Esophagus muscularis mucosa (tissue), 4 donors: ENCODE results near the gene B9D1. TPM values are rescaled to one million over a fixed set of nuclear protein-coding genes. Genes with fewer than 3 reads are reported as not detected.

Experiments used
- DNase-seq: peaks from one replicate; pipeline ENCODE4 v3.0.0-alpha.2; 2017; ENCODE audit errors: extremely low spot score
- H3K27ac ChIP-seq, 4 donors: fragments of 200-600 bp; sonication (generic); replicated peaks in 1 of 4; 1 replicate in 3 of 4; 2 replicates in 1 of 4; pipeline ENCODE4 v1.5.1; 2016 to 2019; ENCODE audit warnings: mild to moderate bottlenecking in 1 of 4
- H3K27me3 ChIP-seq, 4 donors: fragments of 200-600 bp; sonication (generic); one replicate each; pipeline versions ENCODE4 v1.5.1 to v1.6.0; 2016 to 2019
- H3K36me3 ChIP-seq, 4 donors: fragments of 200-600 bp; sonication (generic); one replicate each; pipeline ENCODE4 v1.5.1; 2016 to 2019
- H3K4me1 ChIP-seq, 4 donors: fragments of 200-600 bp; sonication (generic); one replicate each; pipeline ENCODE4 v1.5.1; 2016 to 2019
- H3K4me3 ChIP-seq, 4 donors: fragments of 200-600 bp; sonication (generic); 1 replicate in 2 of 4; 2 replicates in 2 of 4; pipeline ENCODE4 v1.5.1; 2016 to 2019; ENCODE audit warnings: mild to moderate bottlenecking in 4 of 4, moderate library complexity in 1 of 4
- H3K9me3 ChIP-seq, 4 donors: fragments of 200-600 bp; sonication (generic); 1 replicate in 3 of 4; 2 replicates in 1 of 4; pipeline ENCODE4 v1.5.1; 2016 to 2019
- CTCF ChIP-seq, 3 experiments: fragments of 200-600 bp in 2 of 3; fragments of 450-650 bp in 1 of 3; sonication (generic) in 2 of 3; IDR thresholded peaks; one replicate each; pipeline ENCODE4 v1.5.1; 2017 to 2019; ENCODE audit warnings: antibody characterized with exemption in 3 of 3, mild to moderate bottlenecking in 2 of 3, moderate library complexity in 1 of 3
- EP300 ChIP-seq: sonication (generic); formaldehyde crosslinking; IDR thresholded peaks from one replicate; pipeline ENCODE4 v1.6.1; 2017; ENCODE audit warnings: antibody characterized with exemption
- POLR2A ChIP-seq: fragments of 450-650 bp; IDR thresholded peaks from one replicate; pipeline ENCODE4 v1.6.1; 2017; ENCODE audit warnings: antibody characterized with exemption, moderate library complexity, mild to moderate bottlenecking, low read depth
- POLR2AphosphoS5 ChIP-seq, 2 donors: sonication (generic); formaldehyde crosslinking; IDR thresholded peaks; one replicate each; pipeline ENCODE4 v1.6.1; 2017; ENCODE audit warnings: antibody characterized with exemption in 2 of 2
- WGBS: methylation state at CpG from one replicate; pipeline ENCODE4 v1.1.5; 2018; 5-methylcytosine and 5-hydroxymethylcytosine counted together
- intact Hi-C: fragments of 100-400 bp; cut with DNase I; formaldehyde crosslinking; loops from one replicate; pipeline ENCODE4 v1.15.1; 2023
- total RNA-seq, 4 donors: library from RNA; depleted of rRNA; stranded (reverse); fragments of >200 nt; gene quantifications; one replicate each; pipeline versions ENCODE4 v1.1.0 to v1.2.1, GENCODE V29; 2016

The B9D1 gene
- total RNA-seq, 4 donors from 2014 or later, result 9.5 to 13.8 (median 9.9) TPM

- no peak for DNase-seq
- Histone ChIP-seq H3K4me1 (peaks cover 4 to 18% (median 17%) of the 10 kb centered on the region in 4 donors), H3K4me3 (no peak overlapping the region), H3K9me3 (no peaks in the 10 kb centered on the region), H3K27ac (no peak overlapping the region), H3K36me3 (no peaks in the 10 kb centered on the region), H3K27me3 (no peaks in the 10 kb centered on the region)
- intact Hi-C loops, result no loop called here
- TF ChIP-seq EP300 (no peak), POLR2AphosphoS5 (IDR thresholded peaks at IDR 0.05) (no peak), CTCF (IDR thresholded peaks at IDR 0.05) (no peak), POLR2A (no peak)
- WGBS, result 93% methylated on average over 2 of the region's 3 CpGs
Observed at GRCh38 chr17:19409509-19409908, 47.0 kb upstream of the B9D1 start.

- no peak for TF ChIP-seq POLR2A
- no peak for TF ChIP-seq POLR2AphosphoS5 (IDR thresholded peaks at IDR 0.05)
- TF ChIP-seq EP300, result no peak
- TF ChIP-seq CTCF (IDR thresholded peaks at IDR 0.05), result no peak
- Histone ChIP-seq H3K4me1 (peaks cover 4 to 18% (median 17%) of the 10 kb centered on the region in 4 donors), H3K27ac (no peak overlapping the region), H3K27me3 (no peaks in the 10 kb centered on the region), H3K36me3 (no peaks in the 10 kb centered on the region), H3K4me3 (no peak overlapping the region), H3K9me3 (no peaks in the 10 kb centered on the region)
- intact Hi-C loops, result no loop called here
- WGBS, result 96% methylated on average over 3 of the region's 3 CpGs
- DNase-seq, result no peak
Observed at GRCh38 chr17:19409066-19409465, 46.5 kb upstream of the B9D1 start.

GRCh38 chr17:19408346-19408710 is 45.8 kb upstream of the B9D1 start:
- DNase-seq, result no peak
- Histone ChIP-seq H3K4me3 (no peak overlapping the region), H3K36me3 (no peaks in the 10 kb centered on the region), H3K4me1 (peaks cover 4 to 18% (median 17%) of the 10 kb centered on the region in 4 donors), H3K9me3 (no peaks in the 10 kb centered on the region), H3K27ac (no peak overlapping the region), H3K27me3 (no peaks in the 10 kb centered on the region)
- intact Hi-C loops, result no loop called here
- WGBS, result 100% methylated on average over 2 of the region's 2 CpGs
- TF ChIP-seq POLR2A (no peak), EP300 (no peak), CTCF (IDR thresholded peaks at IDR 0.05) (no peak), POLR2AphosphoS5 (IDR thresholded peaks at IDR 0.05) (no peak)

GRCh38 chr17:19407601-19408345 is 45.2 kb upstream of the B9D1 start:
- Histone ChIP-seq H3K36me3 (no peaks in the 10 kb centered on the region), H3K4me3 (no peak overlapping the region), H3K9me3 (no peaks in the 10 kb centered on the region), H3K4me1 (peaks cover 4 to 19% (median 18%) of the 10 kb centered on the region in 4 donors), H3K27ac (no peak overlapping the region), H3K27me3 (no peaks in the 10 kb centered on the region)
- DNase-seq, result no peak
- intact Hi-C loops, result no loop called here
- WGBS, result 100% methylated on average over 6 of the region's 10 CpGs
- no peak for TF ChIP-seq EP300
- TF ChIP-seq POLR2AphosphoS5 (IDR thresholded peaks at IDR 0.05), result no peak

- intact Hi-C loops, result no loop called here
- no peak for TF ChIP-seq POLR2A
- no peak for TF ChIP-seq EP300
- TF ChIP-seq POLR2AphosphoS5 (IDR thresholded peaks at IDR 0.05), result no peak
- TF ChIP-seq CTCF (IDR thresholded peaks at IDR 0.05), result no peak
- Histone ChIP-seq H3K9me3 (no peaks in the 10 kb centered on the region), H3K27ac (no peak overlapping the region), H3K36me3 (no peaks in the 10 kb centered on the region), H3K27me3 (no peaks in the 10 kb centered on the region), H3K4me1 (peaks cover 0 to 19% (median 16%) of the 10 kb centered on the region in 4 donors), H3K4me3 (no peak overlapping the region)
- no peak for DNase-seq
- WGBS, result 80% methylated on average over 5 of the region's 5 CpGs
Observed at GRCh38 chr17:19405114-19405513, 42.6 kb upstream of the B9D1 start.
